Activated CD8-positive, alpha-beta memory T cell treated with anti-CD3 and anti-CD28 coated beads, Interleukin-2, amount 50 U/mL, for 24 hours (primary cell): ENCODE data around the gene LSM14B.

ENCODE experiments used
- DNase-seq: peaks from one replicate; pipeline ENCODE4 v3.0.0-alpha.2; 2020; ENCODE audit errors: extremely low read depth

Gene LSM14B

GRCh38 chr20:62132421-62132820 lies 10.1 kb downstream of the LSM14B start:
- DNase-seq, result no peak

- no peak for DNase-seq
These were observed 11.0 kb downstream of the LSM14B start for GRCh38 chr20:62133051-62133845.

GRCh38 chr20:62133864-62134263 lies 11.6 kb downstream of the LSM14B start:
- no peak for DNase-seq

DNA sequence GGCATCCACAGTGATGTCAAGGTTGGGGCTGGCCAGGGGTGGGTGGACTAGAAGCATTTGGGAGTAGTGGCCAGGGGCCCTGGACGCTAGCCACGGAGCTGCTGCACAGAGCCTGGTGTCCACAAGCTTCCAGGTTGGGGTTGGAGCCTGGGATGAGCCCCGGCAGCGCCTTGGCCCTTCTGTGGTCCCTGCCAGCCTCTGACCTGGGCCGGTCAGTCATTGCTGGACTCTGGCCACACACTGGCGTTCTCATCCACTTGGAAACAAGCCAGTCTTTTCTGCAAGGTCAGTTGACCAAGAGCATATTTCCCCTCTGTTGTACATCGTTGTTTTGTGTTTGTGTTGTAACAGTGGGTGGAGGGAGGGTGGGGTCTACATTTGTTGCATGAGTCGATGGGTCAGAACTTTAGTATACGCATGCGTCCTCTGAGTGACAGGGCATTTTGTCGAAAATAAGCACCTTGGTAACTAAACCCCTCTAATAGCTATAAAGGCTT lies 12.5 kb downstream of the LSM14B start:
- DNase-seq, result no peak

DNA sequence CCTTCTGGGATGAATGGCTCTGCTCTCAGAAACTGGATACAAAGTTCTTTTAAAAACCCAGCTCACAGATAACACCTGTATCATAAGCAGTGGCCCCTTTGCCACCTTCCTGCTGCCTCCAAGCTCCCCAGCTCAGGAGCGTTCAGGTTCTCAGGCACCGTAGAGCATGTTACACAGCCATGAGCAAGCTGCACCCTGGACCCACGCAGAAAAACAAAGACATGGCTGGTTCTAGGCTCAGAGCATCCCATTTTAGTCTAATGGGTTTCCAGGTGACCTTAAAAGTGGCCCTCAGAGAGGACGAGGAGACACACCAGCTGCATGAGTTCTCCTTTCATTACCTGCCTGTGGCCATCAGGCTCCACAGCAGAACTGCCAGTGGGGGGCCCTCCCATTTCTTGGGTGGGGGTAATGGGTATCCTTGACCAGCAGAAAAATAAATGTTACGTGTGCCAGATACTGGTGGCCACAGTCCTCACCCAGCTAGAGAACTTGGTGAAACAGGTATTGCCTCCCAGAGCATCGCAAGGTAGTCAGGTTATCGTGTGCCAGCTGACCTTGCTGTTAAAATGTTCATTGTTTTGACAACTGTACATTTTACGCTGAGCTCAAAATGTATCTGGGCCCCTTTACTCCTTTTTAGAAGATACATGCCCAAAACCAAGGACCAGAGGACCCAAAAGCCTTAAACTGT lies 13.4 kb downstream of the LSM14B start:
- DNase-seq, result no peak

GRCh38 chr20:62136283-62137091 lies 14.2 kb downstream of the LSM14B start:
- no peak for DNase-seq

- no peak for DNase-seq
These were observed 14.8 kb downstream of the LSM14B start for GRCh38 chr20:62137092-62137384.

- DNase-seq, result no peak
These were observed 15.4 kb downstream of the LSM14B start for GRCh38 chr20:62137478-62138203.

DNA sequence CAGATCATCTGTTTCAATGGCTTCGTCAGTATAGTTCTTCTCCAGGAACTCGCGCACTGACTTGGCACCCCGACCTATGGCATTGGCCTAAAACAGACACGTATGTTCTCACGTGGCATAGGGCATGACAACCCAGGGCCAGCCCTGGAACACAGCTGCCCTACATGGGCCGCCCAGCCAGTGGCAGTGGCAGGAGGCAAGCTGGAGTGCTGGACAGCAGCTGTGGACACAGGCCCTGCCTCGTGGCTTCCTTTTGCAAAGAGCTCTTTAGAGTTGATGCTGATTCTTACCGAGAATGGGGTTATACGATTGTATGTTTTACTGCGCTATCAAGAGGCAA lies 15.9 kb downstream of the LSM14B start:
- DNase-seq, result no peak

DNA sequence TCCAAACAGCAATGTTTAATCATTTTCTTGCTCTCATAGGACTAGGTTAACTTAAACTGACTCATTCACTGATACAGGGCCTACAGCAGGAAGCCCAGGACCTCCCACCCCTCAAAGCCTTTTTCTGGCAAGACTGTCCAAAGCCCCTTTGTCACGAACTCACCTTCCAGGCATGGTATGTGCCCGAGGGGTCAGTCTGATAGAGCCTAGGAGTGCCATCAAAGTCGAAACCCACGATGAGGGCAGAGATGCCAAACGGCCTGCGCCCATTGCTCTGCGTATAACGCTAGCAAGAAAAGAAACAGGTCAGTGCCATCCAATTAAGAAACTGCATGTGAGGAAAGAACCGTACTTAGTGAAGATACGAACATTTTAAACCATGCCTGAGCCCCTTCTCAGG lies 16.6 kb downstream of the LSM14B start:
- no peak for DNase-seq

DNA sequence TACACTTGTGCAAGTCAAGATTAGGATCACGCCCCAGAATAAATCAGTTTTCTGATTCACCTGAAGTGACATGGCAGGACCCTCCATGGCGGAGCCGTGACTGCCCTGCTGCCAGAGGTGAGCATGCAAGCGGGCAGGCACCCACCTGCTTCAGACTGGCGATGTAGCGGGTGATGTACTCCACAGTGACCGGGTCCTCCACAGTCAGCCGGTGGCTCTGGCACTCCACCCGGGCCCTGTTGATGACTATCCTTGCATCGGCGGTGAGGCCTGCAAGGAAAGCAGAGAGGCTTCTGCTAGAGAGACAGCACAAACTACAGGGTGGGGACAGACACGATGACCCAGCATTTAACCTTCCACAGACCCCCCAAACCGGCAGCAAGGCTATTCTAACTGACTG lies 17.4 kb downstream of the LSM14B start:
- no peak for DNase-seq

- no peak for DNase-seq
These were observed 18.7 kb downstream of the LSM14B start for GRCh38 chr20:62141043-62141396.

DNA sequence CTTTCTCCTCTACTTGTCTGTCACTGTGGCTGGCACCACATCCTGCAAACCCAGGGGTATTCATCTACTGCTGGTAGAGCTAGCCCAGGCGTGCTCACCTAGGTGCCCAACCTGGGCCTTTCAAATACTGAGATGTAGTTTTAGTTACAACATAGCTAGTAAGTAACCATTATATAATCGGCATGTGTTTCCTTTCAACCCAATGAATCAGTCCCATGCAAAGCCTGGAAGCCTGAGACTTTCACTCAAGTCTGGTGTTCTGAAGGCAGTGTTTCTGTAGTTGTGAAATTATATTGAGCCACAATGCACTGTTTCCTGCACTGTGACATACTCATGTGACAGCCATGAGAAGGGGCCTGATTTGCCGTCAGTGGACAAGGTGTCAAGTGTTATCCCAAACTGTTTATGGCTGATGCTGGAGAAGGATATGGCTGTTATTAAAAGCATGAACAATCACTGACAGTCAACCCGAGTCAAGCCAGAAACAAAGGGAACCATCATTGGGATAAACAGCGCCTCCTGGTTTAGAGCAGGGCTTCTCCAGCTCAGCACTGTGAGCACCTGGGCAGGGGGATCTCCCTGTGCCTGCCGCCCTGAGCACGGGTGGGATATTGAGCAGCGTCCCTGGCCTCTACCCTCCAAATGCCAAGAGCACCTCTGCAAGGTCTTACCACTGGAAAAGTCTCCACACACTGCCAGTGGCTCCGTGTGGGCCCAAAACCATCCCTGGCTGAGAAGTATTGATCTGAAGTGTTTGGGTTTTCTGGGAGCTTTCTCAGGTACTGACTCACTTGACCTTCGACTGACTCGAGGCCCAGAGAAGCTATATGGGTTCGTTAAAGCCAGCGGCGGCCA lies 19.3 kb downstream of the LSM14B start:
- DNase-seq, result no peak

DNA sequence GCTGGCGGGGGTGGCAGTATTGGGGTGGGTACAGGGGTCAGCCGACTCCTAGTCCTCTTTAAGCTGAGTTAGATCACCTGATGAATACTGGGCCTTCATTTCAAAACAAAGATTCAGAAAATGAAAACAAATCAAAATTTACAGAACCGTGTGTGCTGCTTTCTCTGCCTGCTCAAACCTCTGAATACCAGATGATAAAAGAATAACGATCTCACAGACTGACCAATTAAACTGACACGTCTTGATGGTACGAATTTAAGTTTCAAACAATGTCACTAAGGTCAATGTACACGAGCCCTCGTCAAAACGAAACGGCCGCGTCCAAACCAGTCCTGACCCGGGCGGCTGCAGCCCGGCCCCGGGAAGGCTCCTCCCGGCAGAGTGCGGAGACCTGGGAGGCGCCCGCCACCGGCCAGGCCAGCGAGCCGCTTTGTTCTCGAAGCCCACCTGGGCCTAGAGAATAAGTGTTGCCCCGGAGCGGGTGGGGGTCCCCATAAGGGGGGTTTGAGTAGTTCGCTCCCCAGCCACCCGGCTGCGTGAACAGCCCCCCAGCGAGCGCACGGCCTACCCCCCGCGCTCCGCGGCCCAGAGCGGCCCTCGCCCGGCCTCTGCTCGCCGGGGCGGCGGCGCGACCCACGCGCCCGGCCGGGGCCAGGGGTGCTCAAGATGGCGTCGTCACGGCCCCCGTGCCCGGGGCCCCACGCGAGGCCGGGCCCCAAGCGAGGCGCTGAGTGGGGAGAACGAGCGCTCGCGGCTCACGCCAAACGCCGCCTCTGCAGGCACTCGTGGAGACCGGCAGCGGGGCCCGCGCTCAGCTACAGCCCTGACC lies 20.2 kb downstream of the LSM14B start:
- DNase-seq, result no peak

DNA sequence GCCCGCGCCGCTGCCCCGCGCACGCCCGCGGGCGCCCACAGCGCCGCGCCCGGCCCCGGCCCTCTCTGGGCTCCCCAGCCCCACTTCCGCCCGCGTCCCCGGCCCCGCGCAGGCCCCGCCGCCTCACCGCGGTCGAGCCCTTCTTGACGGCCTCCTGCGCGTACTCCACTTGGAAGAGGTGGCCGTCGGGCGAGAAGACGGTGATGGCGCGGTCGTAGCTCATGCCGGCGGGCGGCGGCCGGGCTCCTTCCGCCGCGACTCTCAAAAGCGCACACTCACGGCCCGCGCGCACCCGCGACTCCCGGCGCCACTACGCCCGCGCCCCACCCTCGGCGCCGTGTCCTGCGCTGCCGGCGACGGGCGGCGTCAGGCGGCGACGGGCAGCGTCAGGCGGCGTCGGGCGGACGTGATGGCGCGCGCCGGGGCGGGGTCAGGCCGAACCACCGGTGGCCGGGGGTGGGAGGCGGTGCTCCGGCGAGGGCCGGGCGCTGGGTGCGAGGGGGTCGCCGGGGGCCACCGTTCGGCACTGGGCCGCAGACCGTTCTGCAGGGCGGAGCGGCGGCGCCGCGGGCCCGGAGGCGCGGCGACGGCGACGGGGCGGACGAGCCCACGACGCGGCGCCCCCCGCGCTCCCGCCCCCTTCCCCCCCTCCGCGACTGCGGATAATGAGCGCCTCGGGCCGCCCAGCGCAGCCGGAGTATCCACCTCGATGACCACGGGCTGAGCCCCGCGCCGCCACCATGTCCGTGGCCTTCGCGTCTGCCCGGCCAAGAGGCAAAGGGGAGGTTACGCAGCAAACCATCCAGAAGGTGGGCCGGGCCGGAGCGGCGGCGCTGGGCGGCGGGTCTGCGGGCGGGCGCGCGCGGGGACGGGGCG lies 21.0 kb downstream of the LSM14B start, which contains the start of the genes PSMA7 and SS18L1:
PSMA7 (minus strand) TSS at position 314 of the 876 bp plus-strand sequence; CDS start at position 223, 91 bp downstream.
SS18L1 (plus strand) TSS at position 689 of the 876 bp plus-strand sequence; CDS start at position 741, 52 bp downstream.
- DNase-seq, result no peak

DNA sequence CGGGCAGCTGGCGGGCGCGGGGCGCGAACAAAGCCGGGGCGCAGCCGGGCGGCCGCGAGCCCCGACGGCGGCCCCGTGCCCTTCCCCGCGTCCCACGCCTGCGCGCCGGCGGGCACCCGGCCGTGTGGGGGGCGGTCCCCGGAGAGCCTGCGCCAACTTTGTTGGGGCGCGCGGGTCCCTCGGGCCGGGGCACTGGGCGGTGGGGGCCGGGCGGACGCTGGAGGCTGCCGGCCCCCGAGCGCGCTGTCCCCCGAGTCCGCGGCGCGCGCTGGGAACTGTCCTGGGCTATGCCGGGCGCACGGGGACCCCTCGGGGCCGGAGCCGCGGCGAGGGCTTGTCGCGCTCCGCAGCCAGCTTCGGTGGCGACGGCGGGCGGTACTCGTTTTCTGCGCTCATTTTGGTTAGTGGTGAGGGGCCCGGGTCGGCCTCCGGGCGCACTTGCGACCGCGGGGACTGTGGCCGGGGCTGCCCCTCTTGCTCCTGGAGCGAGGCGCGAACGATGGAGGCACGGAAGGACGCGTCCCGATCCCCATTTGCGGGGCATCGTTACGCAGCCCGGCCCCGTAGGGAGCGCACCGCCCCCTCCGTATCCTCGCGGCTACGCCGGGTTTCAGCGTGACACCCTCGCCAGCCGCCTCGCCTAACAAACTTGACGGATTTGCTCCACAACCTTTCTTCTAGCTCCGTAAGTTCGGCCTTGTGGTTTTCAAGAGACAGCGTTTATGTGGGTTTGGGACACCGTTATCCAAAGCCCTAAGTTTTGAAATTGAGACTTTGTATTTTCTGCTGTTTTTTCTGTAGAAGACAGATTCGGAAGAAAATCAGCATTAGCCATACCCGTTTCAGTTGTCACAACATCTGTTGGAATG lies 21.9 kb downstream of the LSM14B start:
- DNase-seq, result no peak

DNA sequence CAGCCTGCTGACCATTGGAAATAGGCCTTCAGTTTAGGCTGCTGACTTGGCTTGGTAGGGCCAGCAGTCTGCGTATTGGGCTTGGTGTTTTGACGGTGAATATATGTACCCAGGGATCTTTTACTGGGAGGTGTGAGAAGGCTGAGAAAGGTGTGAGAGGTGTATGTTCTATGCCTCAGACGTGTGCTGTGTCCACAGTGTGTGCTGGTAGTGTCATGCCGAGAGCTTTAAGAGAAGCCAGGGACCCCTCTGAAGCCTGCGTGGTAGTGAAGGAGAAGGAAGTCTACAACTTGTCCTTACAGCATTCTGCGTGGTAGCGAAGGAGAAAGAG lies 23.4 kb downstream of the LSM14B start:
- DNase-seq, result no peak
